ENCODE results near the gene SLC22A2. TPM values are rescaled to one million over a fixed set of nuclear protein-coding genes. Genes with fewer than 3 reads are reported as not detected.

Gene SLC22A2
- polyA plus RNA-seq, 1 experiment: not detected

DNA sequence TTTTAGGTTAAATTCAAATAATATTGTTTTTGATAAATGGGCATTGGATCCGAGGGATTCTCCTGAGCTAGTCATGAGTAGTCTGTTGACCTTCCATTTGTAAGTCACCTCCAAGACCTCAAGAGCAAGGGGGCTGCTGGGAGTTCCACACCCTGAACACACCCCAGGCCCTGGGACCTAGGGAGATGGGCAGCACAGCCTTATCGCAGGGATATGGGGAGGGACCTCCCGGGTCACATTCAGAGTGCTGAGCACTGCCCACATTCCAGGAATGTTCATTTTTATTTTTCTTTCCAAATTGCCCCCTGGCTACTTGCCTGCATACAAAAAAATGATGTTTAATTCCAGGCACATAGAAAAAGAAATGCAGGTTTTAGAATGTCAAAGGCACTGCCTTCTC, 55.5 kb downstream of the SLC22A2 start:
- Histone ChIP-seq H3K27ac (ENCODE audit: low read depth, low read length) (no peak overlapping the region), H3K9me3 (ENCODE audit: control insufficient read depth, insufficient read depth, low read length) (no peaks in the 10 kb centered on the region), H3K27me3 (ENCODE audit: control insufficient read depth, insufficient read depth, low read length) (no peaks in the 10 kb centered on the region), H3K4me3 (ENCODE audit: low read depth, low read length) (no peak overlapping the region)
- TF ChIP-seq CTCF (IDR thresholded peaks at IDR 0.05; ENCODE audit: low read depth, low read length): no peak
- ChIA-PET CTCF (interaction anchor here (0.6 kb wide), 1 partner anchor 1125 kb away, joined by 6 read pairs; no protein-coding TSS in a partner anchor), POLR2A (no interaction called here)
- no peak for DNase-seq (ENCODE audit: low read depth, low spot score)

- POLR2A ChIA-PET: no interaction called here
- Histone ChIP-seq H3K27ac (ENCODE audit: low read depth, low read length) (no peak overlapping the region), H3K9me3 (ENCODE audit: control insufficient read depth, insufficient read depth, low read length) (no peaks in the 10 kb centered on the region), H3K27me3 (ENCODE audit: control insufficient read depth, insufficient read depth, low read length) (no peaks in the 10 kb centered on the region), H3K4me3 (ENCODE audit: low read depth, low read length) (no peak overlapping the region)
- no peak for TF ChIP-seq CTCF (IDR thresholded peaks at IDR 0.05; ENCODE audit: low read depth, low read length)
- CTCF ChIA-PET: no interaction called here
- DNase-seq (ENCODE audit: low read depth, low spot score): no peak
These were observed 56.2 kb downstream of the SLC22A2 start for GRCh38 chr6:160202411-160202810.

GRCh38 chr6:160201061-160201460, 57.6 kb downstream of the SLC22A2 start:
- Histone ChIP-seq H3K9me3 (ENCODE audit: control insufficient read depth, insufficient read depth, low read length) (no peaks in the 10 kb centered on the region), H3K27ac (ENCODE audit: low read depth, low read length) (no peak overlapping the region), H3K27me3 (ENCODE audit: control insufficient read depth, insufficient read depth, low read length) (no peaks in the 10 kb centered on the region), H3K4me3 (ENCODE audit: low read depth, low read length) (no peak overlapping the region)
- ChIA-PET CTCF (no interaction called here), POLR2A (no interaction called here)
- no peak for TF ChIP-seq CTCF (IDR thresholded peaks at IDR 0.05; ENCODE audit: low read depth, low read length)
- no peak for DNase-seq (ENCODE audit: low read depth, low spot score)

DNA sequence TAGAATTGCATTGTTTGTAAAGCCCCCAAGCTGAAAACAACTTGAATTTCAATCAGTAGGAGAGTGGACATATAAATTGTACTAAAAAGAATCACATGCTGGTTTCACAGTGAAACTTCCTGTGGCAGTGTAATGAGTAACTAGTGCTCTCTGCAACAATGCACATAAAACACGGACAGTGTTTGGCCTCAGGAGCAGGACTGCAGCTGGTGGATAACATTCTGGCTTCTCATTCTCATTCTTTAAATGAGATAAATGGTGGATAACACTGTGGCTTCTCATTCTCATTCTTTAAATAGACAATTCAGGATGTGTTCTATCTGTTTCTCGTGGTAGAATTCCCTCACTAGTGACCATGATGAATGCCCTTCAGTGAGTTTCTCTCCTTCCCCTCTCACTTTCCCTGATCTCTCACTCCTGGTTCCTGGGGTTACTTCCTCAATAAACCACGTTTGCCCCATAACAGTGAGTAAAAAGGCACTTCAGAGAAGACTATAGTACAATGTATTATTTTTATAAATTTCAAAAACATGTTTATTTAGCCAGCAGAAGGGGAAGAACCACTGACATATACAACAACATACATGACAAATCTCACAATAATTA, 59.9 kb downstream of the SLC22A2 start:
- DNase-seq (ENCODE audit: low read depth, low spot score): no peak
- TF ChIP-seq CTCF (IDR thresholded peaks at IDR 0.05; ENCODE audit: low read depth, low read length): no peak
- ChIA-PET POLR2A (no interaction called here), CTCF (no interaction called here)
- H3K9me3 ChIP-seq (ENCODE audit: control insufficient read depth, insufficient read depth, low read length): no peaks in the 10 kb centered on the region
- no peaks in the 10 kb centered on the region for H3K27me3 ChIP-seq (ENCODE audit: control insufficient read depth, insufficient read depth, low read length)
- H3K27ac ChIP-seq (ENCODE audit: low read depth, low read length): no peak overlapping the region
- no peak overlapping the region for H3K4me3 ChIP-seq (ENCODE audit: low read depth, low read length)

GRCh38 chr6:160197662-160198061, 61.0 kb downstream of the SLC22A2 start:
- H3K27ac ChIP-seq (ENCODE audit: low read depth, low read length): no peak overlapping the region
- no peak for DNase-seq (ENCODE audit: low read depth, low spot score)
- CTCF ChIA-PET: interaction anchor here (0.5 kb wide), 1 partner anchor 311 kb away, joined by 3 read pairs; no protein-coding TSS in a partner anchor
- no peak overlapping the region for H3K4me3 ChIP-seq (ENCODE audit: low read depth, low read length)
- no peaks in the 10 kb centered on the region for H3K9me3 ChIP-seq (ENCODE audit: control insufficient read depth, insufficient read depth, low read length)
- POLR2A ChIA-PET: no interaction called here
- H3K27me3 ChIP-seq (ENCODE audit: control insufficient read depth, insufficient read depth, low read length): no peaks in the 10 kb centered on the region
- no peak for TF ChIP-seq CTCF (IDR thresholded peaks at IDR 0.05; ENCODE audit: low read depth, low read length)

All from AG04450 (cell line).